Fibroblast of pulmonary artery (primary cell): ENCODE results near the gene LTBP3.
A peak's percentile ranks its signal among the peaks of the same experiment; 100 is the strongest.

ENCODE experiments used
- DNase-seq: peaks from one replicate; pipeline ENCODE4 v3.0.0-alpha.2; 2010; ENCODE audit warnings: low read depth
- H3K4me3 ChIP-seq: replicated peaks from 2 replicates; pipeline ENCODE4 v1.5.1; 2011; ENCODE audit warnings: low read depth, mild to moderate bottlenecking, control low read depth, low read length, moderate library complexity
- CTCF ChIP-seq: IDR thresholded peaks from 2 replicates; pipeline ENCODE4 v1.5.1; 2011; ENCODE audit warnings: mild to moderate bottlenecking, control low read depth, low read length, inconsistent platforms; ENCODE audit errors: missing control alignments

Gene LTBP3

GRCh38 chr11:65502555-65503367 lies 55.4 kb downstream of the LTBP3 start:
- DNase-seq = peak; percentile 84
- TF ChIP-seq CTCF = no peak

GRCh38 chr11:65502274-65502554 lies 55.9 kb downstream of the LTBP3 start:
- no peak for TF ChIP-seq CTCF
- H3K4me3 ChIP-seq = peak overlapping the region; percentile 89
- no peak for DNase-seq

More at GRCh38 chr11:65502555-65503367, 55.4 kb downstream of the LTBP3 start:
- H3K4me3 ChIP-seq = peak overlapping the region; percentile 89

GRCh38 chr11:65501472-65502273 lies 56.5 kb downstream of the LTBP3 start:
- H3K4me3 ChIP-seq = peak overlapping the region; percentile 89
- DNase-seq = peak; percentile 77
- no peak for TF ChIP-seq CTCF

GRCh38 chr11:65501186-65501471 lies 57.0 kb downstream of the LTBP3 start:
- no peak for TF ChIP-seq CTCF
- H3K4me3 ChIP-seq = peak overlapping the region; percentile 89
- DNase-seq = no peak

GRCh38 chr11:65500387-65501185 lies 57.6 kb downstream of the LTBP3 start:
- H3K4me3 ChIP-seq = peak overlapping the region; percentile 89
- TF ChIP-seq CTCF = no peak
- DNase-seq = peak; percentile 74

GRCh38 chr11:65499713-65500386 lies 58.3 kb downstream of the LTBP3 start:
- no peak for TF ChIP-seq CTCF
- no peak for DNase-seq
- peak overlapping the region; percentile 89 for H3K4me3 ChIP-seq
